ENCODE results near the gene RAD51B.

Gene RAD51B

GRCh38 chr14:68592948-68593556, 773.5 kb downstream of the RAD51B start:
- no peak for DNase-seq

GRCh38 chr14:68593806-68594536, 774.4 kb downstream of the RAD51B start:
- no peak for DNase-seq

GRCh38 chr14:68594737-68595380, 775.3 kb downstream of the RAD51B start:
- no peak for DNase-seq

GRCh38 chr14:68596211-68596610, 776.6 kb downstream of the RAD51B start:
- DNase-seq = no peak

GRCh38 chr14:68596701-68597100, 777.1 kb downstream of the RAD51B start:
- no peak for DNase-seq

- DNase-seq = no peak
Measured at GRCh38 chr14:68598089-68598488, 778.5 kb downstream of the RAD51B start.

- DNase-seq = no peak
Measured at GRCh38 chr14:68598621-68599447, 779.3 kb downstream of the RAD51B start.

- DNase-seq = no peak
Measured at GRCh38 chr14:68599896-68600610, 780.5 kb downstream of the RAD51B start.

GRCh38 chr14:68602507-68602906, 782.9 kb downstream of the RAD51B start:
- DNase-seq = no peak

- DNase-seq = no peak
Measured at GRCh38 chr14:68603533-68604360, 784.2 kb downstream of the RAD51B start.

GRCh38 chr14:68604361-68604730, 784.8 kb downstream of the RAD51B start:
- no peak for DNase-seq

GRCh38 chr14:68604822-68605221, 785.2 kb downstream of the RAD51B start:
- DNase-seq = no peak

GRCh38 chr14:68606176-68606575, 786.6 kb downstream of the RAD51B start:
- DNase-seq = no peak

- no peak for DNase-seq
Measured at GRCh38 chr14:68606644-68607043, 787.1 kb downstream of the RAD51B start.

- DNase-seq = no peak
Measured at GRCh38 chr14:68607081-68607866, 787.7 kb downstream of the RAD51B start.

- no peak for DNase-seq
Measured at GRCh38 chr14:68607867-68608573, 788.4 kb downstream of the RAD51B start.

- DNase-seq = no peak
Measured at GRCh38 chr14:68608574-68608962, 789.0 kb downstream of the RAD51B start.

- no peak for DNase-seq
Measured at GRCh38 chr14:68609012-68609411, 789.4 kb downstream of the RAD51B start.

- no peak for DNase-seq
Measured at GRCh38 chr14:68610251-68610793, 790.7 kb downstream of the RAD51B start.

- DNase-seq = no peak
Measured at GRCh38 chr14:68611599-68611998, 792.0 kb downstream of the RAD51B start.
